HCT116 (cell line): ENCODE results near the gene BRK1. TPM values are rescaled to one million over a fixed set of nuclear protein-coding genes. Genes with fewer than 3 reads are reported as not detected.

Experiments used
- ATAC-seq: fragments of 200-7000 bp; cut with Tn5 transposase; 2 replicates; pipeline ENCODE4 v1.9.1; 2020; ENCODE audit warnings: mild to moderate bottlenecking, moderate library complexity
- BruUV-seq: library from RNA; stranded (reverse); fragments of 400-500 nt; replicated peaks from 2 replicates; lab custom pipeline; 2021; lab: Mats Ljungman, UMichigan
- CTCF ChIA-PET: fragments of 300-600 bp; sonication (Branson Sonifier 250); formaldehyde crosslinking; loops from one replicate; lab custom pipeline; 2021; ENCODE audit warnings: antibody characterized with exemption; lab: Charles Lee
- POLR2A ChIA-PET: fragments of 300-600, 350-600 bp; sonication (Branson Sonifier 250); formaldehyde crosslinking; loops from one replicate; lab custom pipeline; 2021; ENCODE audit warnings: antibody characterized with exemption; lab: Charles Lee
- RAD21 ChIA-PET, 2 experiments: fragments of 300-600 bp; sonication (Branson Sonifier 250); formaldehyde crosslinking; loops; one replicate each; lab custom pipeline; 2023; ENCODE audit warnings: low total read pairs in 2 of 2; ENCODE audit not compliant: uncharacterized antibody in 2 of 2, unreplicated experiment in 2 of 2, low non-redundant PET in 1 of 2; lab: Charles Lee
- DNase-seq: peaks from one replicate; pipeline ENCODE4 v3.0.0-alpha.2; 2010; ENCODE audit warnings: low read depth, low spot score
- H2AFZ ChIP-seq: fragments of 200-600 bp; shearing (Covaris generic), sonication (generic); 2 replicates; pipeline ENCODE4 v1.6.1; 2017; ENCODE audit warnings: low read depth, mixed run types, mixed read lengths, antibody characterized with exemption, low read length; ENCODE audit not compliant: poor library complexity, severe bottlenecking
- H3K27ac ChIP-seq: 2 replicates; pipeline ENCODE4 v1.5.1; 2012; ENCODE audit warnings: low read depth, low read length
- H3K27me3 ChIP-seq: fragments of 200-600 bp; sonication (generic); 2 replicates; pipeline ENCODE4 v1.6.1; 2016; ENCODE audit warnings: mixed run types, low read length, mixed read lengths; ENCODE audit not compliant: insufficient read depth
- H3K36me3 ChIP-seq, 2 experiments: fragments of 200-500 bp in 1 of 2; fragments of 200-600 bp in 1 of 2; sonication (Bioruptor generic) in 1 of 2; sonication (generic) in 1 of 2; 2 replicates each; pipeline versions ENCODE4 v1.5.1 to v1.6.1; 2014 to 2016; ENCODE audit warnings: low read length in 2 of 2, inconsistent platforms in 1 of 2, mixed read lengths in 1 of 2, mixed run types in 1 of 2; ENCODE audit not compliant: insufficient read depth in 2 of 2, control insufficient read depth in 1 of 2
- H3K4me1 ChIP-seq, 2 experiments: fragments of 200-600 bp in 1 of 2; sonication (generic) in 1 of 2; 2 replicates each; pipeline versions ENCODE4 v1.5.1 to v1.6.1; 2012 to 2017; ENCODE audit warnings: low read length in 2 of 2, inconsistent platforms in 1 of 2, mild to moderate bottlenecking in 1 of 2, mixed read lengths in 1 of 2, mixed run types in 1 of 2, moderate library complexity in 1 of 2; ENCODE audit not compliant: insufficient read depth in 2 of 2, control insufficient read depth in 1 of 2
- H3K4me2 ChIP-seq: fragments of 200-600 bp; sonication (generic); 2 replicates; pipeline ENCODE4 v1.6.1; 2017; ENCODE audit warnings: mixed run types, low read length, mixed read lengths
- H3K4me3 ChIP-seq, 2 experiments: fragments of 200-600 bp in 1 of 2; sonication (generic) in 1 of 2; replicated peaks in 1 of 2; 2 replicates each; pipeline ENCODE4 v1.5.1; 2011 to 2016; ENCODE audit warnings: low read length in 2 of 2, control low read depth in 1 of 2, low read depth in 1 of 2, mild to moderate bottlenecking in 1 of 2, mixed read lengths in 1 of 2, mixed run types in 1 of 2
- H3K79me2 ChIP-seq: fragments of 200-600 bp; sonication (generic); 2 replicates; pipeline ENCODE4 v1.6.1; 2017; ENCODE audit warnings: mild to moderate bottlenecking, mixed run types, low read length, moderate library complexity, mixed read lengths; ENCODE audit not compliant: insufficient read depth
- H3K9ac ChIP-seq: fragments of 200-600 bp; sonication (generic); 2 replicates; pipeline ENCODE4 v1.6.1; 2016; ENCODE audit warnings: low read length, mixed read lengths
- H3K9me2 ChIP-seq: fragments of 200-600 bp; sonication (generic), shearing (Covaris generic); 2 replicates; pipeline ENCODE4 v1.6.1; 2017; ENCODE audit warnings: mixed run types, mild to moderate bottlenecking, moderate library complexity; ENCODE audit not compliant: insufficient read depth
- H3K9me3 ChIP-seq, 2 experiments: fragments of 200-500 bp in 1 of 2; fragments of 200-600 bp in 1 of 2; sonication (Bioruptor generic) in 1 of 2; sonication (generic) in 1 of 2; 2 replicates each; pipeline ENCODE4 v1.6.1; 2014 to 2017; ENCODE audit warnings: low read length in 2 of 2, mixed read lengths in 2 of 2, inconsistent platforms in 1 of 2, low read depth in 1 of 2, mild to moderate bottlenecking in 1 of 2, mixed run types in 1 of 2, moderate library complexity in 1 of 2; ENCODE audit not compliant: control insufficient read depth in 1 of 2, insufficient read depth in 1 of 2
- H4K20me1 ChIP-seq: fragments of 200-600 bp; sonication (generic), shearing (Covaris generic); 2 replicates; pipeline ENCODE4 v1.6.1; 2017; ENCODE audit warnings: mixed run types, mild to moderate bottlenecking, moderate library complexity; ENCODE audit not compliant: insufficient read depth
- CEBPB ChIP-seq: IDR thresholded peaks from 2 replicates; pipeline ENCODE4 v1.6.1; 2012; ENCODE audit warnings: low read depth
- ELF1 ChIP-seq: IDR thresholded peaks from 2 replicates; pipeline ENCODE4 v1.6.1; 2012; ENCODE audit warnings: low read depth, borderline replicate concordance
- EZH2 ChIP-seq: fragments of 200-600 bp; sonication (generic); IDR thresholded peaks from 2 replicates; pipeline ENCODE4 v1.6.1; 2017; ENCODE audit warnings: antibody characterized with exemption, mixed run types
- EZH2phosphoT487 ChIP-seq: fragments of 200-600 bp; IDR thresholded peaks from 2 replicates; pipeline ENCODE4 v1.6.1; 2018; ENCODE audit warnings: antibody characterized with exemption, borderline replicate concordance
- FOSL1 ChIP-seq: IDR thresholded peaks from 2 replicates; pipeline ENCODE4 v1.6.1; 2012; ENCODE audit warnings: low read depth
- JUND ChIP-seq: IDR thresholded peaks from 2 replicates; pipeline ENCODE4 v1.6.1; 2012
- POLR2AphosphoS5 ChIP-seq: IDR thresholded peaks from 2 replicates; pipeline ENCODE4 v1.6.1; 2011; ENCODE audit warnings: mild to moderate bottlenecking, low read depth, low read length, moderate library complexity
- RAD21 ChIP-seq: IDR thresholded peaks from 2 replicates; pipeline ENCODE4 v1.6.1; 2012; ENCODE audit warnings: low read depth, mild to moderate bottlenecking
- SIN3A ChIP-seq: IDR thresholded peaks from 2 replicates; pipeline ENCODE4 v1.6.1; 2012; ENCODE audit warnings: low read depth
- SP1 ChIP-seq: IDR thresholded peaks from 2 replicates; pipeline ENCODE4 v1.6.1; 2012; ENCODE audit warnings: low read depth
- TCF7L2 ChIP-seq: IDR thresholded peaks from 2 replicates; pipeline ENCODE4 v1.7.0; 2011; ENCODE audit warnings: borderline replicate concordance, inconsistent platforms; ENCODE audit not compliant: insufficient read depth, insufficient read length; ENCODE audit errors: extremely low read depth
- ZFX ChIP-seq: fragments of 450-650 bp; IDR thresholded peaks from 2 replicates; pipeline ENCODE4 v1.6.1; 2017
- ZNF274 ChIP-seq: fragments of 200-500 bp; sonication (Bioruptor generic); IDR thresholded peaks from 2 replicates; pipeline ENCODE4 v1.6.1; 2014; ENCODE audit warnings: mild to moderate bottlenecking, low read depth, low read length, inconsistent platforms
- intact Hi-C: fragments of 100-400 bp; cut with micrococcal nuclease; formaldehyde crosslinking; loops from 2 replicates; pipeline ENCODE4 v1.10.0; 2022
- total RNA-seq: library from RNA; stranded (reverse); gene quantifications from one replicate; pipeline ENCODE4 v1.2.1, GENCODE V29; 2021; ENCODE audit not compliant: unreplicated experiment
- TF ChIP-seq, protein P1 (sequence below): IDR thresholded peaks from 2 replicates; pipeline ENCODE4 v1.6.1; 2012; ENCODE audit warnings: low read depth
- TF ChIP-seq, protein P2 (sequence below): IDR thresholded peaks from 2 replicates; pipeline ENCODE4 v1.6.1; 2012
- TF ChIP-seq, protein P3 (sequence below): IDR thresholded peaks from 2 replicates; pipeline ENCODE4 v1.6.1; 2012
- TF ChIP-seq, protein P4 (sequence below), 3 experiments: fragments of 200-600 bp in 1 of 3; sonication (generic) in 1 of 3; IDR thresholded peaks in 2 of 3; conservative IDR thresholded peaks in 1 of 3; 2 replicates each; pipeline ENCODE4 v1.5.1; 2012 to 2017; ENCODE audit warnings: low read depth in 2 of 3, low read length in 2 of 3, antibody characterized with exemption in 1 of 3, borderline replicate concordance in 1 of 3, control low read depth in 1 of 3, mild to moderate bottlenecking in 1 of 3, mixed read lengths in 1 of 3, mixed run types in 1 of 3, moderate library complexity in 1 of 3; ENCODE audit not compliant: insufficient read depth in 1 of 3

The BRK1 gene
- total RNA-seq, 1 experiment from 2014 or later, result 93.4 TPM

DNA sequence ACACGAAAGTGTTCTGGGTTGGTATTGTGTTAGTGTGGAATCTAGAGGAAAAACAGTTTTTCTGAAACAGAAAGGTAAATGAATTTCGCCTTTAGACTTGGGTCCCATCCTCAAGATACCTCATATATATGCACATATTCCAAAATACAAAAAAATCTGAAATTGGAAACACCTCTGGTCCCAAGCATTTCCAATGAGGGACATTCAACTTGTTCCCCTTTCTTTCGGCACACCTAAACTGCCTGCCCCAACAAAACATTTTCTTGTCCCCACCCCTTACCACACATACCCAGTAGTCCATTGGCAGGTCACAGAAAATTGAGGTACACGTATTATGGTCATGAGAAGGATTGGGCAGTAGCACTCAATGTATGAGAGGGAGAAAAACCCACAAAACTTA is 40.2 kb downstream of the BRK1 start (continued):
- TF ChIP-seq, protein P1, sequence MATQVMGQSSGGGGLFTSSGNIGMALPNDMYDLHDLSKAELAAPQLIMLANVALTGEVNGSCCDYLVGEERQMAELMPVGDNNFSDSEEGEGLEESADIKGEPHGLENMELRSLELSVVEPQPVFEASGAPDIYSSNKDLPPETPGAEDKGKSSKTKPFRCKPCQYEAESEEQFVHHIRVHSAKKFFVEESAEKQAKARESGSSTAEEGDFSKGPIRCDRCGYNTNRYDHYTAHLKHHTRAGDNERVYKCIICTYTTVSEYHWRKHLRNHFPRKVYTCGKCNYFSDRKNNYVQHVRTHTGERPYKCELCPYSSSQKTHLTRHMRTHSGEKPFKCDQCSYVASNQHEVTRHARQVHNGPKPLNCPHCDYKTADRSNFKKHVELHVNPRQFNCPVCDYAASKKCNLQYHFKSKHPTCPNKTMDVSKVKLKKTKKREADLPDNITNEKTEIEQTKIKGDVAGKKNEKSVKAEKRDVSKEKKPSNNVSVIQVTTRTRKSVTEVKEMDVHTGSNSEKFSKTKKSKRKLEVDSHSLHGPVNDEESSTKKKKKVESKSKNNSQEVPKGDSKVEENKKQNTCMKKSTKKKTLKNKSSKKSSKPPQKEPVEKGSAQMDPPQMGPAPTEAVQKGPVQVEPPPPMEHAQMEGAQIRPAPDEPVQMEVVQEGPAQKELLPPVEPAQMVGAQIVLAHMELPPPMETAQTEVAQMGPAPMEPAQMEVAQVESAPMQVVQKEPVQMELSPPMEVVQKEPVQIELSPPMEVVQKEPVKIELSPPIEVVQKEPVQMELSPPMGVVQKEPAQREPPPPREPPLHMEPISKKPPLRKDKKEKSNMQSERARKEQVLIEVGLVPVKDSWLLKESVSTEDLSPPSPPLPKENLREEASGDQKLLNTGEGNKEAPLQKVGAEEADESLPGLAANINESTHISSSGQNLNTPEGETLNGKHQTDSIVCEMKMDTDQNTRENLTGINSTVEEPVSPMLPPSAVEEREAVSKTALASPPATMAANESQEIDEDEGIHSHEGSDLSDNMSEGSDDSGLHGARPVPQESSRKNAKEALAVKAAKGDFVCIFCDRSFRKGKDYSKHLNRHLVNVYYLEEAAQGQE, result no peak
- TF ChIP-seq SIN3A (no peak), ZNF274 (no peak)

DNA sequence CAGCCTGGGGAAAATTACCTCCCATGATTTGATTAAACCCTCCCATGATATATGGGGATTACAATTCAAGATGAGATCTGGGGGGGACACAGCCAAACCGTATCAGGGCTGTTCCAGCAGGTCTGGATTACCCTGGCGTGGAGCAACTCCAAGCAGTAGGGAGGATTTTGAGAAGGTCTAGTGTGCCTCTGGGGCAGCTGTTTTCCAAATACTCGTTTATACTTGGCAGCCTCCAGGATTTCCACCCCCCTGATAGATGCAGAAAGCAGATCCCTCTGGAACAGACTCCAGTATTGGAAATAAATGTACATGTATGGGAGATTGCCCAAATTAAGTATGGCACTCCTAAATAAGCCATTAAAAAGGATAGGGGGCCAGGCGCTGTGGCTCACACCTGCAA is 41.6 kb downstream of the BRK1 start:
- Histone ChIP-seq H2AFZ (no peak overlapping the region), H3K27ac (no peak overlapping the region), H3K27me3 (no peaks in the 10 kb centered on the region), H3K36me3 (0 out of 4 replicates have a peak, but pooled peaks cover 0 to 3% of the 10 kb centered on the region in 2 experiments), H4K20me1 (no peaks in the 10 kb centered on the region), H3K9me2 (no peaks in the 10 kb centered on the region), H3K4me1 (peaks cover 4% of the 10 kb centered on the region in 2 experiments; a peak in 1 of 4 replicates), H3K9me3 (no peaks in the 10 kb centered on the region), H3K9ac (no peak overlapping the region), H3K79me2 (no peaks in the 10 kb centered on the region), H3K4me2 (no peak overlapping the region), H3K4me3 (no peak overlapping the region)
- POLR2A ChIA-PET, result no interaction called here
- ATAC-seq (no peak), DNase-seq (no peak)
- RAD21 ChIA-PET, result no interaction called here
- intact Hi-C loops, result no loop called here
- CTCF ChIA-PET, result no interaction called here
- no TSS peak for BruUV-seq
- TF ChIP-seq TCF7L2 (no peak), JUND (no peak), EZH2phosphoT487 (no peak), POLR2AphosphoS5 (no peak), CEBPB (no peak), SIN3A (no peak), ZFX (no peak), ZNF274 (no peak), SP1 (no peak), FOSL1 (no peak), RAD21 (no peak), EZH2 (no peak), ELF1 (no peak)
- TF ChIP-seq, protein P2, sequence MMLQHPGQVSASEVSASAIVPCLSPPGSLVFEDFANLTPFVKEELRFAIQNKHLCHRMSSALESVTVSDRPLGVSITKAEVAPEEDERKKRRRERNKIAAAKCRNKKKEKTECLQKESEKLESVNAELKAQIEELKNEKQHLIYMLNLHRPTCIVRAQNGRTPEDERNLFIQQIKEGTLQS, result no peak
- TF ChIP-seq, protein P3, sequence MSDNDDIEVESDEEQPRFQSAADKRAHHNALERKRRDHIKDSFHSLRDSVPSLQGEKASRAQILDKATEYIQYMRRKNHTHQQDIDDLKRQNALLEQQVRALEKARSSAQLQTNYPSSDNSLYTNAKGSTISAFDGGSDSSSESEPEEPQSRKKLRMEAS, result no peak
- TF ChIP-seq, protein P1, result no peak
- TF ChIP-seq, protein P4, sequence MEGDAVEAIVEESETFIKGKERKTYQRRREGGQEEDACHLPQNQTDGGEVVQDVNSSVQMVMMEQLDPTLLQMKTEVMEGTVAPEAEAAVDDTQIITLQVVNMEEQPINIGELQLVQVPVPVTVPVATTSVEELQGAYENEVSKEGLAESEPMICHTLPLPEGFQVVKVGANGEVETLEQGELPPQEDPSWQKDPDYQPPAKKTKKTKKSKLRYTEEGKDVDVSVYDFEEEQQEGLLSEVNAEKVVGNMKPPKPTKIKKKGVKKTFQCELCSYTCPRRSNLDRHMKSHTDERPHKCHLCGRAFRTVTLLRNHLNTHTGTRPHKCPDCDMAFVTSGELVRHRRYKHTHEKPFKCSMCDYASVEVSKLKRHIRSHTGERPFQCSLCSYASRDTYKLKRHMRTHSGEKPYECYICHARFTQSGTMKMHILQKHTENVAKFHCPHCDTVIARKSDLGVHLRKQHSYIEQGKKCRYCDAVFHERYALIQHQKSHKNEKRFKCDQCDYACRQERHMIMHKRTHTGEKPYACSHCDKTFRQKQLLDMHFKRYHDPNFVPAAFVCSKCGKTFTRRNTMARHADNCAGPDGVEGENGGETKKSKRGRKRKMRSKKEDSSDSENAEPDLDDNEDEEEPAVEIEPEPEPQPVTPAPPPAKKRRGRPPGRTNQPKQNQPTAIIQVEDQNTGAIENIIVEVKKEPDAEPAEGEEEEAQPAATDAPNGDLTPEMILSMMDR (IDR thresholded peaks at IDR 0.05 in 2 of 3, conservative IDR thresholded peaks at IDR 0.05 in 1 of 3; ENCODE audit: borderline replicate concordance in 1 of 3, insufficient read depth in 1 of 3, low read depth in 2 of 3, low read length in 2 of 3), result no peak
